CD4-positive, CD25-positive, alpha-beta regulatory T cell (primary cell): ENCODE results near the gene PFDN6. TPM values are rescaled to one million over a fixed set of nuclear protein-coding genes. Genes with fewer than 3 reads are reported as not detected.
"Not testable (repeated sequence)": the region's sequence is repeated elsewhere in the genome, so short reads cannot be mapped to it uniquely, and the experiment has no call there.

ENCODE experiments used
- ATAC-seq, 2 donors: fragments of 150-1000 bp; cut with Tn5 transposase; one replicate each; pipeline ENCODE4 v1.10.0; 2021; ENCODE audit warnings: low read depth in 2 of 2, moderate number of reproducible peaks in 2 of 2, moderate library complexity in 1 of 2
- DNase-seq, 3 donors: peaks; one replicate each; pipeline versions ENCODE4 v3.0.0 to v3.0.0-alpha.2; 2012 to 2022; ENCODE audit warnings: mixed read lengths in 1 of 3
- H3K27ac ChIP-seq: one replicate; pipeline ENCODE4 v1.7.0; 2013; ENCODE audit warnings: mild to moderate bottlenecking, low read length; ENCODE audit not compliant: insufficient read depth, poor library complexity, severe bottlenecking
- H3K27me3 ChIP-seq: one replicate; pipeline ENCODE4 v1.7.0; 2013; ENCODE audit warnings: low read length; ENCODE audit not compliant: control insufficient read depth, insufficient read depth
- H3K36me3 ChIP-seq: one replicate; pipeline ENCODE4 v1.7.0; 2013; ENCODE audit warnings: mild to moderate bottlenecking, low read length, moderate library complexity; ENCODE audit not compliant: control insufficient read depth, insufficient read depth
- H3K4me1 ChIP-seq: 2 replicates; pipeline ENCODE4 v1.7.0; 2013; ENCODE audit warnings: mild to moderate bottlenecking, low read length; ENCODE audit not compliant: insufficient read depth, control insufficient read depth, poor library complexity, severe bottlenecking
- H3K4me3 ChIP-seq: one replicate; pipeline ENCODE4 v1.7.0; 2013; ENCODE audit warnings: low read depth, mild to moderate bottlenecking, low read length, moderate library complexity
- H3K9me3 ChIP-seq, 2 experiments: 1 replicate in 1 of 2; 2 replicates in 1 of 2; pipeline ENCODE4 v1.7.0; 2013; ENCODE audit warnings: low read length in 2 of 2, mild to moderate bottlenecking in 1 of 2, moderate library complexity in 1 of 2; ENCODE audit not compliant: control insufficient read depth in 2 of 2
- H3K27ac Mint-ChIP-seq, 3 donors: one replicate each; pipeline ENCODE4 v1.8.0; 2020 to 2022; ENCODE audit warnings: mild to moderate bottlenecking in 3 of 3, mixed read lengths in 3 of 3, moderate library complexity in 2 of 3
- H3K27me3 Mint-ChIP-seq: one replicate; pipeline ENCODE4 v1.8.0; 2022; ENCODE audit warnings: mild to moderate bottlenecking, mixed read lengths
- H3K36me3 Mint-ChIP-seq: one replicate; pipeline ENCODE4 v1.8.0; 2020; ENCODE audit warnings: mixed read lengths
- H3K4me1 Mint-ChIP-seq, 4 donors: one replicate each; pipeline ENCODE4 v1.8.0; 2020 to 2022; ENCODE audit warnings: mixed read lengths in 4 of 4, mild to moderate bottlenecking in 1 of 4
- H3K4me3 Mint-ChIP-seq, 4 donors: one replicate each; pipeline ENCODE4 v1.8.0; 2020 to 2022; ENCODE audit warnings: mild to moderate bottlenecking in 4 of 4, mixed read lengths in 4 of 4, moderate library complexity in 3 of 4
- H3K9me3 Mint-ChIP-seq, 7 donors: one replicate each; pipeline ENCODE4 v1.8.0; 2020 to 2022; ENCODE audit warnings: mixed read lengths in 7 of 7, mild to moderate bottlenecking in 3 of 7, moderate library complexity in 2 of 7
- polyA plus RNA-seq, 4 donors: library from polyadenylated mRNA; unstranded; fragments of 300-500 nt; fragmentation: Illumina TruSeq; gene quantifications; one replicate each; pipeline ENCODE4 v1.2.3, GENCODE V29; 2021
- total RNA-seq: library from RNA; stranded (reverse); gene quantifications from one replicate; pipeline ENCODE4 v1.2.3, GENCODE V29; 2022

The PFDN6 gene
- total and polyA plus RNA-seq, 5 donors from 2014 or later: 20.0 to 47.0 (median 35.1) TPM

DNA sequence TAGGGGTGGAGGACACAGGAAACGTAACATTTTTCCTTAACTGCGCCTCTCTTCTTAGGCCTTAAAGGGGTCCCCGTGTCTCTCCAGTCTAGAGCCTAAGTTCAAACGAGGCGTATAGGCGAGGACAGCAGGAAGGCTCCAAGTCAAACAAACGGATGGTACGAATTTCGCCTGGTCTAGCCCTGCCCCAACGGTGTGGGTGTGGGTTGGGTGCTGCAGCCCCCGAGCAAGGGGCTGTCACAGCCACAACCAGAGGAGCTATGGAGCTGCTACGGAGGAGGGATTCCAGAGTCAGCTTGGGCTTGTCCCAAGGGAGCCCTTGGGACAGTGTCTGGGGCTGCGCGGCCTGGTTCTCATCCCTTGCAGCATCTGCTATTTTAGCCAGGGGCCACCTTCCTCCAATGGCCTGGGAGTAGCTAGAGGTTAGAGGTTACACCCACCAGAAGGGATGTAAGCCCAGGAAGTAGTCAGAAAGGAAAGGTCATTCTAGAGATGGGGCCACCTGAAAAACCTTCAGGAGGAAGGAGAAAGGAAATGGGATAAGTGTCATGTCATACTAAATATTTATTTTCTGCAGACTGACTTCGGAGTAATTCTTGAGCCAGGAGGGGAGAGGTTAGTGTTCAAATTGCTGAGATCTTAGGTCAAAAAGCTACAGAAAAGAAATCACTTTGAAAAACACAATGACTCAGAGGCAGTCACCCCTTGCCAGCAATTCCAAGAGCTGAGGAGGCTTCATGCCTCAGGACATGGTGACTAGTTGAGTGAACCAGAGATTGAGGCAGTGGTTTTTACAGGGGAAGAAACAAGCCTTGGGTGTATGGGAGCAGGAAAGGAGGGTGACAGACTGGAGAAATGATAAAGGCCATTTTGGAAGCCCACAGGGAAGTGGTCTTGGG, 39.4 kb upstream of the PFDN6 start:
- H3K4me1 Mint-ChIP-seq: peaks cover 14 to 40% (median 27%) of the 10 kb centered on the region in 4 donors
- peak overlapping the region; percentile 88 to 98 (median 90) for H3K4me3 Mint-ChIP-seq
- H3K9me3 Mint-ChIP-seq: no peaks in the 10 kb centered on the region
- peaks cover 8% of the 10 kb centered on the region for H3K36me3 ChIP-seq
- peak overlapping the region; percentile 92 to 97 (median 97) for H3K27ac Mint-ChIP-seq
- no peaks in the 10 kb centered on the region for H3K9me3 ChIP-seq
- no peaks in the 10 kb centered on the region for H3K27me3 ChIP-seq
- peaks cover 17% of the 10 kb centered on the region for H3K36me3 Mint-ChIP-seq
- H3K27me3 Mint-ChIP-seq: no peaks in the 10 kb centered on the region
- no peak for DNase-seq
- peak overlapping the region; percentile 97 for H3K27ac ChIP-seq
- ATAC-seq: no peak
- H3K4me1 ChIP-seq: peaks cover 27% of the 10 kb centered on the region
- H3K4me3 ChIP-seq: peak overlapping the region; percentile 89

GRCh38 chr6:33250731-33251130, 38.7 kb upstream of the PFDN6 start:
- H3K36me3 Mint-ChIP-seq: peaks cover 17% of the 10 kb centered on the region
- no peak for DNase-seq
- H3K4me1 Mint-ChIP-seq: peaks cover 14 to 40% (median 27%) of the 10 kb centered on the region in 4 donors
- H3K27ac ChIP-seq: peak overlapping the region; percentile 97
- H3K36me3 ChIP-seq: peaks cover 8% of the 10 kb centered on the region
- H3K4me1 ChIP-seq: peaks cover 27% of the 10 kb centered on the region
- peak overlapping the region; percentile 32 to 91 (median 63) for H3K4me3 Mint-ChIP-seq
- no peak overlapping the region for H3K4me3 ChIP-seq
- no peaks in the 10 kb centered on the region for H3K27me3 Mint-ChIP-seq
- no peaks in the 10 kb centered on the region for H3K9me3 ChIP-seq
- H3K27ac Mint-ChIP-seq: peak overlapping the region in 2 of 3 donors; percentile 97
- no peaks in the 10 kb centered on the region for H3K9me3 Mint-ChIP-seq
- no peak for ATAC-seq
- no peaks in the 10 kb centered on the region for H3K27me3 ChIP-seq

DNA sequence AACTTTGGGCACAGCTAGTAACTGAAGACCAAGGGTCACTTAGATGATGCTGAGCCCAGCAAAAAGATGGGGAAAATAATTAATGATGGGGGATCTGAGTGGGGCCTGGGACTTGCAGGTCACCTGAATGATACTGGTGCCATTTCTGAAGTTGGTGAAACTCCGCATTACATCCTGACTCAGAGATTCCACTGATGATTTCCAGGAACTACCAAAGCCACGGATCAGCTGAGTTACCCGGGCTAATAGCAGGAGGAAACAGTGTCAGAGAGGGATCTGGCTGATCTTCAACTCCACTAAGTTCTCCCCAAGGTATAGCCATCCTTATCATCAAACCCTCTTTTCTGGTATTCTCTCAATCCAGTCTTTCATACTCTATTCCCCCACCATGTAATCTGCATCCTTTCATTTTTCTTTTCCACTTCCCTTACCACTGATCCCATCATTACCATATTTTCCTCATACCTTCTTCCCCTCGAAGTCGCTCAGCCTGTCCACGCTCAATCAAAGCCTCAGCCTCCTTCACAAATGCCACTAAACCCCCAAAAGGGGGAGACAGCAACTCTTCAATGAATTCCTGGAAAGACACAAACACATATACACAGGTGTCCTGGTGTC, 37.9 kb upstream of the PFDN6 start:
- no peak overlapping the region for H3K27ac ChIP-seq
- H3K36me3 ChIP-seq: peaks cover 8% of the 10 kb centered on the region
- H3K4me1 Mint-ChIP-seq: peaks cover 14 to 40% (median 27%) of the 10 kb centered on the region in 4 donors
- H3K9me3 ChIP-seq: no peaks in the 10 kb centered on the region
- DNase-seq (no peak), ATAC-seq (no peak)
- H3K4me3 ChIP-seq: no peak overlapping the region
- H3K27ac Mint-ChIP-seq: peak overlapping the region; percentile 37 to 97 (median 80)
- H3K9me3 Mint-ChIP-seq: no peaks in the 10 kb centered on the region
- H3K36me3 Mint-ChIP-seq: peaks cover 17% of the 10 kb centered on the region
- peaks cover 27% of the 10 kb centered on the region for H3K4me1 ChIP-seq
- H3K27me3 ChIP-seq: no peaks in the 10 kb centered on the region
- H3K4me3 Mint-ChIP-seq: peak overlapping the region in 3 of 4 donors; percentile 1 to 22 (median 1)
- no peaks in the 10 kb centered on the region for H3K27me3 Mint-ChIP-seq

GRCh38 chr6:33252759-33253158, 36.6 kb upstream of the PFDN6 start:
- Mint-ChIP-seq H3K36me3 (peaks cover 18% of the 10 kb centered on the region), H3K4me3 (peak overlapping the region in 1 of 4 donors; percentile 38), H3K27me3 (no peaks in the 10 kb centered on the region), H3K4me1 (peaks cover 14 to 40% (median 27%) of the 10 kb centered on the region in 4 donors), H3K27ac (no peak overlapping the region), H3K9me3 (no peaks in the 10 kb centered on the region)
- DNase-seq (no peak), ATAC-seq (no peak)
- no peaks in the 10 kb centered on the region for H3K27me3 ChIP-seq
- H3K4me3 ChIP-seq: no peak overlapping the region
- peaks cover 27% of the 10 kb centered on the region for H3K4me1 ChIP-seq
- H3K9me3 ChIP-seq: no peaks in the 10 kb centered on the region
- H3K27ac ChIP-seq: no peak overlapping the region
- H3K36me3 ChIP-seq: peaks cover 8% of the 10 kb centered on the region

- H3K9me3 ChIP-seq: no peaks in the 10 kb centered on the region
- no peak overlapping the region for H3K4me3 ChIP-seq
- H3K4me1 Mint-ChIP-seq: peaks cover 9 to 31% (median 20%) of the 10 kb centered on the region in 4 donors
- H3K27me3 ChIP-seq: no peaks in the 10 kb centered on the region
- peaks cover 19% of the 10 kb centered on the region for H3K36me3 Mint-ChIP-seq
- no peaks in the 10 kb centered on the region for H3K27me3 Mint-ChIP-seq
- no peaks in the 10 kb centered on the region for H3K9me3 Mint-ChIP-seq
- no peak for ATAC-seq
- no peak overlapping the region for H3K4me3 Mint-ChIP-seq
- peaks cover 11% of the 10 kb centered on the region for H3K4me1 ChIP-seq
- DNase-seq: no peak
- H3K27ac ChIP-seq: no peak overlapping the region
- H3K27ac Mint-ChIP-seq: no peak overlapping the region
- H3K36me3 ChIP-seq: peaks cover 18% of the 10 kb centered on the region
Measured at GRCh38 chr6:33254591-33254990, 34.8 kb upstream of the PFDN6 start.

- H3K27ac Mint-ChIP-seq: no peak overlapping the region
- Histone ChIP-seq H3K4me1 (no peaks in the 10 kb centered on the region), H3K27ac (no peak overlapping the region), H3K9me3 (no peaks in the 10 kb centered on the region), H3K36me3 (peaks cover 37% of the 10 kb centered on the region), H3K27me3 (no peaks in the 10 kb centered on the region), H3K4me3 (no peak overlapping the region)
- H3K4me1 Mint-ChIP-seq: peaks cover 0 to 11% (median 7%) of the 10 kb centered on the region in 4 donors
- ATAC-seq: no peak
- peaks cover 4% of the 10 kb centered on the region for H3K27me3 Mint-ChIP-seq
- H3K36me3 Mint-ChIP-seq: peaks cover 23% of the 10 kb centered on the region
- no peaks in the 10 kb centered on the region for H3K9me3 Mint-ChIP-seq
- H3K4me3 Mint-ChIP-seq: no peak overlapping the region
- no peak for DNase-seq
Measured at GRCh38 chr6:33259032-33259431, 30.4 kb upstream of the PFDN6 start.

DNA sequence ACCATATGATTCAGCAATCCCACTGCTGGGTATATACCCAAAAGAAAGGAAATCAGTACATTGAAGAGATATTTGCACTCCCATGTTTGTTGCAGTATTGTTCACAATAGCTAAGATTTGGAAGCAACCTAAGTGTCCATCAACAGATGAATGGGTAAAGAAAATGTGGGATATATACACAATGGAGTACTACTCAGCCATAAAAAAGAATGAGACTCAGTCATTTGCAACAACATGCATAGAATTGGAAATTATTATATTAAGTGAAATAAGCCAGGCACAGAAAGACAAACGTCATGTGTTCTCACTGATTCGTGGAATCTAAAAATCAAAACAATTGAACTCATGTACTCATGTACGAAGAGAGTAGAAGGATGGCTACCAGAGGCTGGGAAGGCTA, 26.9 kb upstream of the PFDN6 start:
- not testable (repeated sequence) for ATAC-seq, H3K4me1 ChIP-seq, H3K27me3 ChIP-seq, H3K27ac Mint-ChIP-seq, H3K9me3 Mint-ChIP-seq, H3K4me3 Mint-ChIP-seq, DNase-seq, H3K27ac ChIP-seq, H3K27me3 Mint-ChIP-seq, H3K4me1 Mint-ChIP-seq, H3K4me3 ChIP-seq, H3K9me3 ChIP-seq
- peaks cover 40% of the 10 kb centered on the region for H3K36me3 Mint-ChIP-seq
- H3K36me3 ChIP-seq: peaks cover 68% of the 10 kb centered on the region
